Measurements from ENCODE around the gene CCDC171.

- TF ChIP-seq, protein P1, sequence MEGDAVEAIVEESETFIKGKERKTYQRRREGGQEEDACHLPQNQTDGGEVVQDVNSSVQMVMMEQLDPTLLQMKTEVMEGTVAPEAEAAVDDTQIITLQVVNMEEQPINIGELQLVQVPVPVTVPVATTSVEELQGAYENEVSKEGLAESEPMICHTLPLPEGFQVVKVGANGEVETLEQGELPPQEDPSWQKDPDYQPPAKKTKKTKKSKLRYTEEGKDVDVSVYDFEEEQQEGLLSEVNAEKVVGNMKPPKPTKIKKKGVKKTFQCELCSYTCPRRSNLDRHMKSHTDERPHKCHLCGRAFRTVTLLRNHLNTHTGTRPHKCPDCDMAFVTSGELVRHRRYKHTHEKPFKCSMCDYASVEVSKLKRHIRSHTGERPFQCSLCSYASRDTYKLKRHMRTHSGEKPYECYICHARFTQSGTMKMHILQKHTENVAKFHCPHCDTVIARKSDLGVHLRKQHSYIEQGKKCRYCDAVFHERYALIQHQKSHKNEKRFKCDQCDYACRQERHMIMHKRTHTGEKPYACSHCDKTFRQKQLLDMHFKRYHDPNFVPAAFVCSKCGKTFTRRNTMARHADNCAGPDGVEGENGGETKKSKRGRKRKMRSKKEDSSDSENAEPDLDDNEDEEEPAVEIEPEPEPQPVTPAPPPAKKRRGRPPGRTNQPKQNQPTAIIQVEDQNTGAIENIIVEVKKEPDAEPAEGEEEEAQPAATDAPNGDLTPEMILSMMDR (IDR thresholded peaks at IDR 0.05; ENCODE audit: low read depth, low read length), result no peak
- TF ChIP-seq EZH2phosphoT487 (IDR thresholded peaks at IDR 0.05; ENCODE audit: low read depth), result no peak
Measured at GRCh38 chr9:15961217-15961616, 408.4 kb downstream of the CCDC171 start.
